HG03342 (cell line): ENCODE data around the gene ERC2.

Experiments used
- ATAC-seq: cut with Tn5 transposase; IDR thresholded peaks from one replicate; pipeline ENCODE4 v1.9.1; 2021; ENCODE audit warnings: mild to moderate bottlenecking, moderate library complexity; ENCODE audit not compliant: unreplicated experiment

The ERC2 gene

DNA sequence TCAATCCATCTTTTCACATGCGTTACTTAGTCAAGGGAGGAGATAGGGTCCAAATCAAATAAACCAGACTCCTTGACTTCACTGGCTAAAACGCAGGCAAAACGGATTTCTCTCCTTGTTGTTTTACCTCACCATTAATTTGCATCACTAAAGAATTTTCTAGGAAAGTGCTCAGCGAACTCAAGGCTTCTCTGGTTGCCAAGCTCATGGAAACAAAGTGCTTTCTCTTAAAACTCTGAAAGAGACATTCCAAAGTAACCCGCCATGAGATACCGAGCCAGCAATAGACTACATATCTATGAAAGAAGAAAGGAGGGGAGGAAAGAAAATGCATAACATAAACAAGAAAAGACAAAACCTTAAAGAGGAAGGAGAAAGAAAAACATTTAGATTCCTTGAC, 769.4 kb downstream of the ERC2 start:
- no peak for ATAC-seq

DNA sequence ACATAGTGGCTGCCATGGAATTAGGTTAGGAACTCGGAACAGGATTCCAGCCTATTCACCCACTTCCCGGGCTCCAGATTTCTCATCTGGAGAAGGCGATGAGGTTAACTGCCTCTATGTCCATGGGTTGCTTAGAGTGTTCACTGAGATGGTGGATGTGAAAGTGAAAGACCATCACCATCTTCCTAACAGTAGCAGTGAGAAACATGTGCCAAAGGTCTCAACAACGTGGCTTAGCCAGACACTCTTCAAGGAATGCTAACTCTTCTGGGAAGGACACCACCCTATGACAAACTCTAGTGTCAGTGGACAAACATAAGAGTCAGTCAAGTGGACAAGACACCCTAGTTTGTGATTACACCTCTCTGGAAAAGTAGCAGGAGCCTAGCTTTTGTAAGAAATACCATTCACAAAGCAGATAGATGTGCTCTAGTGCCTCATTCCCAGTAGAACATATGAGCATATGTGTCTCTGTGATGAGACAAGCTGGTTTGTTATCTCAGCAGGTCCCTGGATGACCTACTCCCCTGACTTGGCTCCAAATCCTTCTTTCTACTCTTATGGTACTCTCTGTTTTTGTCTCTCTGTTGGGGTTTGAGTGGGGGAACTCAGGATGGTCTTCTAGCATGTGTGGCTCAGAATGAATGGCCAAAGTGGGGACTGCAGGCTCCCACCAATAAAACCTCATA, 770.9 kb downstream of the ERC2 start:
- no peak for ATAC-seq

DNA sequence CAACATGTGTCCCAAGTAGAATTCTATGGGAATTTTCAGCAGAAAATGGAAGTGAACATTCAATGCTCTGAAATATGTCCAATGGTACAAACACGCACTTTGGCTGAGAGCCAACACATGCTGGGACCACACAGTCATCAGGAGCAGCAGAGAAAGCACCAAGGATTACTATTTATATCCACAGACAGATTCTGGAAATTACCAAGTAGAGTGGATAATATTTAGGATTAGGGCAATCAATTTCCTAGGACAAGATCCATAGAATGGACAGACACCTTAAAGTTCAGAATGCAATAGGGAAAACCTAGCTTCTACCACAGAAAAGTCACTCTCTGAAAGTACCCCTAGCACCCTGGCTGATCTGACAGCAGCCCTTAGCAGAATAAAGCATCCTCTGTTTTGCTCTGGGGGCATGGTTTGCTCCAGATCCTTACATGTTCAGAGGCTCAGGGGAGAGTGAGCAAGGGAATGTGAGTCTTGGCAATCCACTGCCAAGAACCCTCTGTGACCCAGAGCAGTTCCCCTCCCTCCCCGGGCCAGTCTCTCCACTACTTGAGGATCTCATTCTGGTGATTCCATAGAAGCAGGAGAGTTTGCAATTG, 775.2 kb downstream of the ERC2 start:
- no peak for ATAC-seq

- ATAC-seq, result no peak
Measured at GRCh38 chr3:55692295-55692956, 775.8 kb downstream of the ERC2 start.

DNA sequence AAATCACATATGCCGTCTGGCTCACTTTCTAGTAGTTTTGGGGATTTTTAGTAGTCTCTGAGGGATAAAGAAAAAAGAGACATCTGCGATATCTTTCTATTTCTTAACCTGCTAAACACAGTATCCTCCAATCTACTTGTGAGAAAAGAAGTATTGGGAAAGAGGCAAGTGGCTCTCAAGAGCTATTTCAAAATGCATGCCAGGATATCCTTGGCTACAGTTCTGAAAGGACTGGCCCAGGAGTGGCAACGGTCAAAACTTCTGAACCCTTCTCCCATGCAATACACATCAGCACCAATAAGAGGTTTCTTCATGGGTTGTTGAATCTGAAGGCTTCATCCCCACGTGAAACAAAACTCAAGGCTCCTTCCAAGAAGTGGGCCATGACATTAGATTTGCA, 777.1 kb downstream of the ERC2 start:
- ATAC-seq, result no peak

DNA sequence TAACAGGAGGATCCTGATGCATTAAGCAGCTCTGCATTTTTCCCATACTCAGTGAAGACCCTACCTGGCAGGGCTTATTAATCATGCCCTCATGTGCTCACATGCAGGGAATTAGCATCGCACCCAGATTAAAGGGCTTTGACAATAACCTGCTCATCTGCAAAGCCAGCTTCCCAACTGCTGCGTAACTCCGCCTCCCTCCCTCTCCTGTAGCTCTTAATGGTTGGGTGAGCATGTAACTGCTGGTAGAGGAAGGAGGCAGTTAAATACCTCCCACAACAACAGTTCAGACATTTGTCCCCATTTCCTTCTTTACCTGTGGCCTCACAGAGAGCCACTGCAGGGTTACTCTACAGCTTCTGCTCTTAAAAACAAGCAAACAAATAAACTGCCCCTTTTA, 777.5 kb downstream of the ERC2 start:
- peak; percentile 56 for ATAC-seq

- ATAC-seq, result no peak
Measured at GRCh38 chr3:55690177-55690576, 778.1 kb downstream of the ERC2 start.

GRCh38 chr3:55688154-55688553, 780.1 kb downstream of the ERC2 start:
- no peak for ATAC-seq

- ATAC-seq, result no peak
Measured at GRCh38 chr3:55687526-55687925, 780.7 kb downstream of the ERC2 start.

- no peak for ATAC-seq
Measured at GRCh38 chr3:55686426-55687254, 781.6 kb downstream of the ERC2 start.

GRCh38 chr3:55683666-55684270, 784.5 kb downstream of the ERC2 start:
- no peak for ATAC-seq

DNA sequence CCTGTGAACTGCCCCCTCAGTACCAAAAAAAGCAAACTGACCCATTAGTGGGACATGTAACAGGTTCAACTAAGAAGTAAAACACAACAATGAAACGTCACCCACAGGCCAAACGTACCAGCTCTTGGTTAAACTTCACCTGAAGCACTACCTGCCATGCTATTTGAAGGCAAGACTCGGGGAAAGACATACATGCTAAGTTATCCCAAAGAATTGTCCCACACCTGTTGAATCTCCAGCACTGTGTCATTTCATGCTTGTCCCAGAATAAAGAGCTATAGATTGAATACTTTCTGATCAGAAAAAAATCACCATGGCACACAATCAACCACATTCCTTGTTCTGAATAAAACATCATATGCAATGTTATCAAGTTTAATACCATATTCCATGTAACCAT, 785.8 kb downstream of the ERC2 start:
- ATAC-seq, result no peak

DNA sequence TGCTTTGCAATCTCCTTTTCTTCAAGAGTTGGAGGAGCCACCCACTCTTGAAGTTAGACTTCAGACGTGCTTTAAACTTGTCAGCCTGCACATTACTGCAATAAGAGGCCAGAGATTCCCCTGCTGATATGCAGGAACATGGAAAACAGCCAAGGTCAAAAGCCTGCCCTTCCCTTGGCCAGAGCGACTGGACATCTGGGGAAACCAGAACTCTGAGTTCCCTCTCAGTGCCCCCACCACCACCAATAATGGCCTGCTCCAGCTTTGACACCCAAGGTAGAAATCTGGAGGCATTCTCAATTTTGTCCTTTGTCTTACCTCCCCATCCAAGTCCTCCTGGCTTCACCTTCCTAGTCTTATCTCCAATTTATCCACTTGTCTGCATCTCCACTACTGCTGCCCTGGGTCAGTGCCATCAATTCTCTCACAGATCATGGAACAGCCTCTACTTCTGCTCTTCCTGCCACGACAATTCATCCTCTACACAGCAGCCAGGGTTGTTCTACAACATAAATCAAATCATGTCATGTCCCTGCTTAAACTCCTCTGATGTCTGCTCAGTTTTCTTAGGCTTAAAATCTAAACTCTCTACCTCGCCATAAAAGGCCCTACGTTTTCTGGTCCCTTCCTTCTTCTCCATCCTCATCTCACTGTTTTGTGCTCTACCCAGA, 789.6 kb downstream of the ERC2 start:
- ATAC-seq, result no peak

DNA sequence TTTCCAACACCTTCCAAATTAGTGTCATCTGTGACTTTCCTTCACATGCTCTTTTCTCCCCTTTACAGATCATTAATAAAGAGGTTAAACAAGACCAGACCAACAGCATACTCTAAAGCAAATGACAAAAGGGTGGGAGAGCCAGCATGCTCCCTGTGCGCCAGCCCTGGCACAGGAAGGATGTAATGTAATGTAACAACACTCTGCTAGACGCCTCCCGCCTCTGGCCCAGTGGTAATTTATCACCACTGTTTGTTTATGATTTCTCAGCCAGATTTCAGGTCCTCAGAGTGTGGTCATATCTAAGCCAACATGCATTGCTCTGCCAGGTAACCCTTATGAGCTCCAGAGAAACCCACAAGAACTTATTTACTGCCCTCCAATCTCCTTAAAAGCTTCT, 791.6 kb downstream of the ERC2 start:
- ATAC-seq, result no peak

DNA sequence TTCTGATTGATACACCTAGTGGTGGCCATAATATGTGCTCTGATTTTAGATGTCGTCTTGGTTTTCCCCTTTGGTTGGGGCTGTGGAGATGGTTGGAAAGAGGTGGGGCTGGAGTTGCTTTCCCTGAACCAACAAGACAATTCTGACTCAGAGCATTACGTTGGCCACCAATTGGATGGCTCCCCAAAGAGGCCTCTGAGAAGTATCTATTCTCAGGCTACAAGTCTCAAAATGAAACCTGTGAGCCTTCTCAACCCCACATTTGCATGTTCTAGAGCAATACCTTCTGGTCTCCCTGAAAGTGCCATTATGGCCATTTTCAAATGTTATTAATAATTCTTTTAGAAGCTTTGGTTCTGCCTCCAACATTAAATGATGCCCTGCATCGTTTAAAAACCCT, 792.8 kb downstream of the ERC2 start:
- ATAC-seq, result peak; percentile 97

GRCh38 chr3:55673764-55674163, 794.5 kb downstream of the ERC2 start:
- ATAC-seq, result no peak

DNA sequence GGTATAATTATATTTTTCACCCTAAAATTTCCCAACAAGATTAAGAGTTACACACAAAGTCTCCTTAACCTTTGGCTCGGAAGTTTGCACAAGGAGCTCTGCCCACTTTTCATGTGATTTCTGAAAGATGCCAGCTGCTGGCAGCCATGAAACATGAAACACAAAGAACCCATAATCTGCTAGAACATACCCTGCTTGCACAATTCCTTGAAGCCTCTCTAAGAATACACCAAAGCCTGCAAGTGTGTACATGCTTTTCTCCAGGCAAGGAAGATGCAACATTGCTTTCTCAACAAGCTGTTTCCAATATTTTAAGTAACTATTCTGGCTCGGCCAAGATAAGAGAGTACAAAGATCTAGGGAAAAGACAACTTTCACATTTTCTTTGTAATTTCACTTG, 799.1 kb downstream of the ERC2 start:
- no peak for ATAC-seq

GRCh38 chr3:55668359-55668758, 799.9 kb downstream of the ERC2 start:
- no peak for ATAC-seq

DNA sequence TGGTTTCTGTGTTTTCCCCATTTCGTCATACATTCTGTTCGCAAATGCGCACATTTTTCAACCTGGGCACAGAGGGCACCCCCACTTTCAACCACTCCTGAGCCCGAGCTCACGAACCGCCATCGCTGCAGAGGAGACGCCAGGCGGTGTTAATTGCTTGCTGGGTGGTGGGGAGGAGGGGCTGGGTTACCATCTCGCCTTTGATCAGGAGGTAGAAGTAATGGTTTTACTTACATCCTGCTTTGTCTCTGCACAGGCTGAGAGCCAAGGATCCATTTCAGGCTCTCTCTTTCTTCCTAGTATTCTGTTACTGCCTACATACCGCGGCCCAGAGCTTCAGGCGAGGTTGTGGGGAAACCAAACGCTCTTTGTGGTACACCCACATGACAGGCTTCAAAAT, 803.9 kb downstream of the ERC2 start:
- no peak for ATAC-seq

DNA sequence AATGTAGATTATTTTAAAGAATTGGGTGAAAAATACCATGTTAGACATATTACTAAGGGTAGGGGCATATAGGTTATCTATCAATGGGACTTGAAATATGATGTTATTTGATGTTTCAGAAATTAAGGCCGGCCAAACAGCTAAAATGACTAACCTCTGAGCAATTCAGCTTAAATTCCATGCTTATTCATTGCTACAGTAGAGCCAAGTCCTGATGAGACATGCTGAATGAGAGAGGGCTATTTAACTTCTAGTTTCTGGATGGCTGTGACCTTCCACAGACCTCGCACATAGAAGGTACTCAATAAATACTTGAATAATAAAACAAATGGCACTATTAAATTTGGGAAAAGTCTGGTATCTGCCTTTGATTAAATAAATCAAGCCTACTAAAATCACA, 805.6 kb downstream of the ERC2 start:
- ATAC-seq, result no peak

DNA sequence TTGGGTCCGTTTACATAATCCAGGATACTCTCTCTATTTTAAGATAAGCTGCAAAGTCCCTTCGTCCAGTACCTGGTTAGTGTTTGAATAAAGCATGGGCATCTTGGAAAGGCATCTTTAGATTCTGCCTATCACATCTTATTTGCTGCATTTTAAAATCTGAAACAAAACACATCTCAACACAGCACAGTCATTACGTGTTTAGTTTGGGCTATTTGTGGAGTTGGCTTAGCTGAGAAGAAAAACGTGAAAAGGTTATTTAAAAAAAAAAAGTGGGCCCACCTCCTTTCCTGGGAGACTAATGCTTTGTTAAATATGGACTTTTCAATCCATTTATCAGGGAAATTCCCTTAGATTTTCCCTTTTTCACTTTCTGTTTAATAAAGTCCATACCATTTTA, 806.7 kb downstream of the ERC2 start:
- ATAC-seq, result no peak
